Measurements from ENCODE around the gene DVL3.

- TF ChIP-seq CHD2 (IDR thresholded peaks at IDR 0.05; ENCODE audit: borderline replicate concordance, low read depth, low read length) (no peak), CTCF (IDR thresholded peaks at IDR 0.05 in 2 of 3, conservative IDR thresholded peaks at IDR 0.05 in 1 of 3; ENCODE audit: control insufficient read depth in 2 of 3, extremely low read depth in 1 of 3, insufficient read depth in 1 of 3, low read depth in 3 of 3, low read length in 3 of 3) (no peak), USF1 (IDR thresholded peaks at IDR 0.05; ENCODE audit: borderline replicate concordance, extremely low read length, insufficient read depth, low read depth, low read length) (no peak), JUND (IDR thresholded peaks at IDR 0.05; ENCODE audit: low read depth, low read length) (no peak)
Measured at GRCh38 chr3:184188080-184188479, 32.9 kb downstream of the DVL3 start.
